SH-SY5Y (cell line): ENCODE results near the gene KIAA1217.

Source experiments
- GATA2 ChIP-seq: IDR thresholded peaks from 2 replicates; pipeline ENCODE4 v1.6.1; 2011; ENCODE audit warnings: mild to moderate bottlenecking, low read depth, low read length
- GATA3 ChIP-seq: IDR thresholded peaks from 2 replicates; pipeline ENCODE4 v1.6.1; 2011; ENCODE audit warnings: low read depth, mild to moderate bottlenecking, low read length, moderate library complexity

The KIAA1217 gene

GRCh38 chr10:24416248-24416647 is 207.3 kb downstream of the KIAA1217 start:
- TF ChIP-seq GATA3 (no peak), GATA2 (no peak)

- TF ChIP-seq GATA2 (no peak), GATA3 (no peak)
Measured at GRCh38 chr10:24417053-24417452, 208.1 kb downstream of the KIAA1217 start.

- no peak for TF ChIP-seq GATA3
- TF ChIP-seq GATA2: no peak
Measured at GRCh38 chr10:24418532-24418931, 209.6 kb downstream of the KIAA1217 start.

- TF ChIP-seq GATA3: no peak
- TF ChIP-seq GATA2: no peak
Measured at GRCh38 chr10:24419066-24419465, 210.1 kb downstream of the KIAA1217 start.

GRCh38 chr10:24425151-24425550 is 216.2 kb downstream of the KIAA1217 start:
- TF ChIP-seq GATA2 (no peak), GATA3 (no peak)

GRCh38 chr10:24427678-24428409 is 218.9 kb downstream of the KIAA1217 start:
- TF ChIP-seq GATA3 (no peak), GATA2 (no peak)

- TF ChIP-seq GATA3 (no peak), GATA2 (no peak)
Measured at GRCh38 chr10:24428410-24428782, 219.5 kb downstream of the KIAA1217 start.

- TF ChIP-seq GATA3 (no peak), GATA2 (no peak)
Measured at GRCh38 chr10:24430591-24430990, 221.7 kb downstream of the KIAA1217 start.

GRCh38 chr10:24432478-24433416 is 223.8 kb downstream of the KIAA1217 start:
- TF ChIP-seq GATA2 (no peak), GATA3 (no peak)

- TF ChIP-seq GATA3 (no peak), GATA2 (no peak)
Measured at GRCh38 chr10:24433705-24434104, 224.8 kb downstream of the KIAA1217 start.

- TF ChIP-seq GATA3: no peak
- no peak for TF ChIP-seq GATA2
Measured at GRCh38 chr10:24434961-24435360, 226.0 kb downstream of the KIAA1217 start.

- TF ChIP-seq GATA2 (no peak), GATA3 (no peak)
Measured at GRCh38 chr10:24435374-24435773, 226.4 kb downstream of the KIAA1217 start.

GRCh38 chr10:24437302-24437701 is 228.4 kb downstream of the KIAA1217 start:
- TF ChIP-seq GATA2 (no peak), GATA3 (no peak)

- TF ChIP-seq GATA2: no peak
- no peak for TF ChIP-seq GATA3
Measured at GRCh38 chr10:24438800-24439199, 229.9 kb downstream of the KIAA1217 start.

- no peak for TF ChIP-seq GATA3
- no peak for TF ChIP-seq GATA2
Measured at GRCh38 chr10:24439935-24440334, 231.0 kb downstream of the KIAA1217 start.
